ENCODE data around the gene KCNE1. TPM values are rescaled to one million over a fixed set of nuclear protein-coding genes. Genes with fewer than 3 reads are reported as not detected.

The KCNE1 gene
- total and polyA plus RNA-seq, 2 experiments from 2014 or later = 0.29 to 2.3 TPM

DNA sequence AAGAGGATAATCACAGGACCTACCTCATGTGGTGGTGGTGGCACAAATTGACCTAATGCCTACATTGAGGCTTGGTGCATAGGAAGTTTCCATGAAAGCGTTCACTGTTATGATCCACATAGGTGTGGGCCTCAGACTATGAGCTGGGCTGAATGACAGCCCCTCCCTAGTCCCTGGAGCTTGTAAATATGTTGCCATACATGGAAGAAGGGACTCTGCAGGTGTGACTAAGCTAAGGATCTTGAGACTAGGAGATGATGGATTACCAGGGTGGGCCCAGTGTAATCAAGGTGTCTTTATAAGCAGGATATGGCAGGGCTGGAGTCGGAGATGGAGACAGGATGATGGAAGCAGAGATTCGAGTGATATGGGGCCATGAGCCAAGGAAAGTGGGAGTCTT lies 31.0 kb upstream of the KCNE1 start:
- Histone ChIP-seq H3K27ac (no peak overlapping the region), H3K9me3 (ENCODE audit: low read depth) (no peaks in the 10 kb centered on the region), H3K4me3 (no peak overlapping the region), H3K36me3 (no peaks in the 10 kb centered on the region), H3K27me3 (no peaks in the 10 kb centered on the region), H3K4me1 (ENCODE audit: low read depth) (peaks cover 15% of the 10 kb centered on the region)
- DNase-seq (ENCODE audit: low read depth in 1 of 2, low spot score in 1 of 2) = no peak
- TF ChIP-seq, protein P1, sequence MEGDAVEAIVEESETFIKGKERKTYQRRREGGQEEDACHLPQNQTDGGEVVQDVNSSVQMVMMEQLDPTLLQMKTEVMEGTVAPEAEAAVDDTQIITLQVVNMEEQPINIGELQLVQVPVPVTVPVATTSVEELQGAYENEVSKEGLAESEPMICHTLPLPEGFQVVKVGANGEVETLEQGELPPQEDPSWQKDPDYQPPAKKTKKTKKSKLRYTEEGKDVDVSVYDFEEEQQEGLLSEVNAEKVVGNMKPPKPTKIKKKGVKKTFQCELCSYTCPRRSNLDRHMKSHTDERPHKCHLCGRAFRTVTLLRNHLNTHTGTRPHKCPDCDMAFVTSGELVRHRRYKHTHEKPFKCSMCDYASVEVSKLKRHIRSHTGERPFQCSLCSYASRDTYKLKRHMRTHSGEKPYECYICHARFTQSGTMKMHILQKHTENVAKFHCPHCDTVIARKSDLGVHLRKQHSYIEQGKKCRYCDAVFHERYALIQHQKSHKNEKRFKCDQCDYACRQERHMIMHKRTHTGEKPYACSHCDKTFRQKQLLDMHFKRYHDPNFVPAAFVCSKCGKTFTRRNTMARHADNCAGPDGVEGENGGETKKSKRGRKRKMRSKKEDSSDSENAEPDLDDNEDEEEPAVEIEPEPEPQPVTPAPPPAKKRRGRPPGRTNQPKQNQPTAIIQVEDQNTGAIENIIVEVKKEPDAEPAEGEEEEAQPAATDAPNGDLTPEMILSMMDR (IDR thresholded peaks at IDR 0.05; ENCODE audit: low read depth, low read length) = no peak

DNA sequence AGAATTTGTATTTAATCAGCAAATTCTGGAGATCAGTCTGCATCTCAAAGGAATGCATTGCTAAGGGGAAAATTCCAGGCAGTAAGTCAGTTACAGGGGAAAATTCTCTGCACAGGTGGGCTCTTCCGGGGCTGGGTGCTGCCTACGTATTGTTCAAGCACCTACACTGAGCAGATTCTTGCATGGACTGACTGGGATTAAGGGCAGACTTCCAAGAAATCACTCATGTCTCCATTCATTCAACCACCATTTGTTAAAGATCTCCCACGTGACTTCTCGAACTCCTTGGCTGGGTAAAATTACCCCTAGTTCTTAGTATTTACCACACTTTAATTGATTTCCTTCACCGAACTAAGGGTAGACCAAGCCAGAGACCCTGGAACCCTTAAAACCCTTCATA lies 28.2 kb upstream of the KCNE1 start:
- H3K9me3 ChIP-seq (ENCODE audit: low read depth) = no peaks in the 10 kb centered on the region
- no peaks in the 10 kb centered on the region for H3K27me3 ChIP-seq

DNA sequence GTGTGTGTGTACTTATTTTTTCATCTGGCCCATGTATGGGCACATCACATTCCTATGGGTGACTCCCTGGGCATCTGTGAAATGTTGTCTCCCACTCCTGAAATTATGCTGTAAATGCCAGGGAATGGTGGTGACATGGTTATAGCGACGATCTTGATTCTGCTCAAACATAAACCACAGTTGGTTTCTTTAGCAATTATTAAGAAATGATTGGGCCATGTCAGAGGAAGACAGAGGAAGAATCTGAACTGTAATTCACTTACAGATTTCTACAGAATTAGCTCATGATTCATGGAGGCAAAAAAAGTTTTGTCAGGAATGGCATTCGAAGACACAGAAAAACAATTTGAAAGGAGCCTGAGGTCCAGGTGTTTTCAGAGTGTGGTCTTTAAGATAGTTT lies 25.8 kb upstream of the KCNE1 start:
- H3K9me3 ChIP-seq (ENCODE audit: low read depth) = no peaks in the 10 kb centered on the region
- TF ChIP-seq, protein P1 (IDR thresholded peaks at IDR 0.05; ENCODE audit: low read depth, low read length) = no peak
- peak in 1 of 2 donors; percentile 46 for DNase-seq (ENCODE audit: low read depth in 1 of 2, low spot score in 1 of 2)
- no peak overlapping the region for H3K4me3 ChIP-seq
- H3K27ac ChIP-seq = no peak overlapping the region
- no peaks in the 10 kb centered on the region for H3K27me3 ChIP-seq
- peaks cover 20% of the 10 kb centered on the region for H3K4me1 ChIP-seq (ENCODE audit: low read depth)
- no peaks in the 10 kb centered on the region for H3K36me3 ChIP-seq

More for the DNA sequence above, 28.2 kb upstream of the KCNE1 start:
- no peak overlapping the region for H3K4me3 ChIP-seq
- no peak for DNase-seq (ENCODE audit: low read depth in 1 of 2, low spot score in 1 of 2)
- TF ChIP-seq, protein P1 (IDR thresholded peaks at IDR 0.05; ENCODE audit: low read depth, low read length) = no peak
- no peak overlapping the region for H3K27ac ChIP-seq
- H3K36me3 ChIP-seq = no peaks in the 10 kb centered on the region
- peaks cover 22% of the 10 kb centered on the region for H3K4me1 ChIP-seq (ENCODE audit: low read depth)

DNA sequence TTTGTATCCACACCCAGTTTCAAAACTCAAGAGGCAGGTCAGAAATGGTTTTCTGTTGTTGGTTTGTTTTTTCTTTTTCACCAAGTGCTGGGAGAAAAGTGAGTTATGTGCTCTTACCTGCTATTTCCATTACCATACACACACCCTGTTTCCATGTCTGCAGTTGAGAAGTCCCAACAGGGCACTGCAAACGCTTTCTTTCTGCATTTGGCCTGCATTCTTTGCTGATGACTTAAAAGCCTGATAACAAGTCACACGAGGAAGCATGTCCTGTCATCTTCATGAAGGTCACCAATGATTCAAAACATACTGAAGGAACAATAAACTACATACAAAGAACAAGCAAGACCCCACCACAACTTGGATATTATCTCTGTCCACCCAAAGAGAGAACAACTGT lies 24.8 kb upstream of the KCNE1 start:
- H3K4me1 ChIP-seq (ENCODE audit: low read depth) = peaks cover 22% of the 10 kb centered on the region
- H3K9me3 ChIP-seq (ENCODE audit: low read depth) = no peaks in the 10 kb centered on the region
- H3K27ac ChIP-seq = peak overlapping the region; percentile 83
- no peaks in the 10 kb centered on the region for H3K36me3 ChIP-seq
- H3K27me3 ChIP-seq = no peaks in the 10 kb centered on the region
- H3K4me3 ChIP-seq = no peak overlapping the region
- TF ChIP-seq, protein P1 (IDR thresholded peaks at IDR 0.05; ENCODE audit: low read depth, low read length) = no peak
- peak in 1 of 2 donors; percentile 48 for DNase-seq (ENCODE audit: low read depth in 1 of 2, low spot score in 1 of 2)

DNA sequence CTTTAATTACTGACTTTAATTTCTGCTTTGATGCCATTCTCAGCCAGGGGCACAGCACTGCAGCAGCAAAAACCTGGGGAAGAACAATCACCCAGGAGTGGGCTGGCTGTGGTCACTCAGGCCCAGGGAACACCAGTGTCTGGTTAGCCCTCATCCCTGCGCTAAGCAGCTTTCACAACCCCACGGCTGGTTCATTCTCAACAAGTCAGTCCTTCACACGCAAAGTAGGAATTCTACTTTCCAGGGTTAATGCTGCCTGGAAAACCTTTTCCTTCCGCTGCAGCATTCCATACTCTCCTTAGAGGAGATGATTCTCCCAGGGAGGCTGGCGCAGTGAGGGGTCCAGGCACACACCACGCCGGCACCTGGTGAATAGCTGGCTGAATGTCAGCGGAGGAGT lies 24.3 kb upstream of the KCNE1 start:
- no peak overlapping the region for H3K4me3 ChIP-seq
- H3K4me1 ChIP-seq (ENCODE audit: low read depth) = peaks cover 27% of the 10 kb centered on the region
- H3K36me3 ChIP-seq = no peaks in the 10 kb centered on the region
- TF ChIP-seq, protein P1 (IDR thresholded peaks at IDR 0.05; ENCODE audit: low read depth, low read length) = no peak
- H3K9me3 ChIP-seq (ENCODE audit: low read depth) = no peaks in the 10 kb centered on the region
- DNase-seq (ENCODE audit: low read depth in 1 of 2, low spot score in 1 of 2) = no peak
- no peaks in the 10 kb centered on the region for H3K27me3 ChIP-seq
- H3K27ac ChIP-seq = peak overlapping the region; percentile 83

DNA sequence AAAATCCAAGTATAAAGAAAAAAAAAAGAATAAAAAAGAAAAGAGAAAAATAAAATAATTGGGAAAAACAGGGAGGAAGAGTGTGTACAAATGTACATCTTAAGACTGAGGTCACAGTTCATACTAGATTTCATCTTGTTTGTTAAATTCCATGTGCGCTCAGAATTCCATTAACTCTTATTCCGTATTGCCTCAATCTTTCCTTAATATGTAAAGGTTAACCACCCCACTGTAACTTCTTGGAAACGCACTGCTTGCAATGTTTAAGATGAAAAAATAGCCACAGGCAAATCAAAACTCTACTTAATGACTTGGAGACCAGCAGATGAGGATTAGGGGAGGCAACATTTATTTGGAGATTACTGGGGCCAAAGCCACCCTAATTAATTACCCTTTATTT lies 23.9 kb upstream of the KCNE1 start:
- no peaks in the 10 kb centered on the region for H3K9me3 ChIP-seq (ENCODE audit: low read depth)
- TF ChIP-seq, protein P1 (IDR thresholded peaks at IDR 0.05; ENCODE audit: low read depth, low read length) = no peak
- peak overlapping the region; percentile 83 for H3K27ac ChIP-seq
- no peaks in the 10 kb centered on the region for H3K36me3 ChIP-seq
- no peak overlapping the region for H3K4me3 ChIP-seq
- no peak for DNase-seq (ENCODE audit: low read depth in 1 of 2, low spot score in 1 of 2)
- H3K4me1 ChIP-seq (ENCODE audit: low read depth) = peaks cover 31% of the 10 kb centered on the region
- no peaks in the 10 kb centered on the region for H3K27me3 ChIP-seq

All from cardiac muscle cell (in vitro differentiated cells and primary cell).